Measurements from ENCODE around the gene POU6F2.

The POU6F2 gene

GRCh38 chr7:39130857-39131526 is 153.3 kb downstream of the POU6F2 start:
- Histone ChIP-seq H3K4me1 (ENCODE audit: control insufficient read depth, insufficient read depth, low read length, poor library complexity, severe bottlenecking) (no peaks in the 10 kb centered on the region), H3K4me3 (ENCODE audit: insufficient read depth, low read depth, low read length, poor library complexity, severe bottlenecking) (no peak overlapping the region), H3K27me3 (replicated peaks; ENCODE audit: control insufficient read depth, insufficient read depth, low read length, poor library complexity, severe bottlenecking) (no peaks in the 10 kb centered on the region), H3K36me3 (ENCODE audit: control insufficient read depth, insufficient read depth, low read length) (no peaks in the 10 kb centered on the region), H3K9me3 (ENCODE audit: control insufficient read depth, low read length) (no peaks in the 10 kb centered on the region), H3K27ac (ENCODE audit: insufficient read depth, low read length, poor library complexity, severe bottlenecking) (no peak overlapping the region)
- no peak for DNase-seq

DNA sequence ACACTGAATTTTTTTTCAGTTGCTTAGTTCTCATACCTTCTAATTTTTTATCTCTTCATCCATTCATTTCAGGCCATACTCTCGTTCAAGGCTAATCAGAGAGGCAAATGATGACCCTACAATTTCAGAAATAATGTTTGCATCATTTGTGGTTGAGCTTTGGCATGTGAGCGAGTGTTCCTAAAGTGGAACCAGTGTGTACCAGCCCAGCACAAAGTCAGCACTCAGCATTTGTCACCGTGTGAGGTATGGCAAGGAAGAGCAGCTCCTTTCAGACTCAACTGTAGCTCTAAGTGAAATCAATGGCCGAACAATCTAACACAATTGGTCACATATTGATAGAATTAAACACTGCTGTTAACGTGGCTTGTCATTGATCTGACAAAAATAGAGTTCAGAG is 154.6 kb downstream of the POU6F2 start:
- no peaks in the 10 kb centered on the region for H3K4me1 ChIP-seq (ENCODE audit: control insufficient read depth, insufficient read depth, low read length, poor library complexity, severe bottlenecking)
- DNase-seq, result no peak
- no peak overlapping the region for H3K27ac ChIP-seq (ENCODE audit: insufficient read depth, low read length, poor library complexity, severe bottlenecking)
- no peaks in the 10 kb centered on the region for H3K27me3 ChIP-seq (replicated peaks; ENCODE audit: control insufficient read depth, insufficient read depth, low read length, poor library complexity, severe bottlenecking)
- H3K4me3 ChIP-seq (ENCODE audit: insufficient read depth, low read depth, low read length, poor library complexity, severe bottlenecking), result no peak overlapping the region
- H3K36me3 ChIP-seq (ENCODE audit: control insufficient read depth, insufficient read depth, low read length), result no peaks in the 10 kb centered on the region
- H3K9me3 ChIP-seq (ENCODE audit: control insufficient read depth, low read length), result no peaks in the 10 kb centered on the region

DNA sequence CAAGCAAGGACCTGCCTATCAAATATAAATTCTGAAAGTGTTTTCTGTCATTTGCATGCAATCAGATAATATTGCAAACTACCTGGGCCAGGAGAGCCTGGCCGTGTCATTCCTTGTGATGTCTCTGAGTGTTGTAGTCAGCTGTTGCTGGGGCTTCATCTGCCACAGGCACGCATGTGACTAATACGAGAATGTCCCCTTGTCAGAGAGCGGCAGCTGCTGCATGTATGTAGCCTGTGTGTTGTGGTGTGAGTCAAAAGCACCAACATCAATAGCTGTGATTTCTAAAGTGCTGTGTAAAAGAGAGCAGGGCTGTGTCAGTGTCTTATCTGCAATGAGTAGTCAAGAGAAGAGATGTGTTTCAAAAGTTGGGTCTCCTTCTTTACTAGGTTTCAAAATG is 155.4 kb downstream of the POU6F2 start:
- Histone ChIP-seq H3K4me3 (ENCODE audit: insufficient read depth, low read depth, low read length, poor library complexity, severe bottlenecking) (no peak overlapping the region), H3K36me3 (ENCODE audit: control insufficient read depth, insufficient read depth, low read length) (no peaks in the 10 kb centered on the region), H3K4me1 (ENCODE audit: control insufficient read depth, insufficient read depth, low read length, poor library complexity, severe bottlenecking) (no peaks in the 10 kb centered on the region), H3K27ac (ENCODE audit: insufficient read depth, low read length, poor library complexity, severe bottlenecking) (no peak overlapping the region), H3K9me3 (ENCODE audit: control insufficient read depth, low read length) (no peaks in the 10 kb centered on the region), H3K27me3 (replicated peaks; ENCODE audit: control insufficient read depth, insufficient read depth, low read length, poor library complexity, severe bottlenecking) (no peaks in the 10 kb centered on the region)
- no peak for DNase-seq

- no peak overlapping the region for H3K4me3 ChIP-seq (ENCODE audit: insufficient read depth, low read depth, low read length, poor library complexity, severe bottlenecking)
- H3K27me3 ChIP-seq (replicated peaks; ENCODE audit: control insufficient read depth, insufficient read depth, low read length, poor library complexity, severe bottlenecking), result no peaks in the 10 kb centered on the region
- H3K27ac ChIP-seq (ENCODE audit: insufficient read depth, low read length, poor library complexity, severe bottlenecking), result no peak overlapping the region
- no peaks in the 10 kb centered on the region for H3K36me3 ChIP-seq (ENCODE audit: control insufficient read depth, insufficient read depth, low read length)
- no peak for DNase-seq
- H3K9me3 ChIP-seq (ENCODE audit: control insufficient read depth, low read length), result no peaks in the 10 kb centered on the region
- no peaks in the 10 kb centered on the region for H3K4me1 ChIP-seq (ENCODE audit: control insufficient read depth, insufficient read depth, low read length, poor library complexity, severe bottlenecking)
These were observed 159.8 kb downstream of the POU6F2 start for GRCh38 chr7:39137480-39137879.

DNA sequence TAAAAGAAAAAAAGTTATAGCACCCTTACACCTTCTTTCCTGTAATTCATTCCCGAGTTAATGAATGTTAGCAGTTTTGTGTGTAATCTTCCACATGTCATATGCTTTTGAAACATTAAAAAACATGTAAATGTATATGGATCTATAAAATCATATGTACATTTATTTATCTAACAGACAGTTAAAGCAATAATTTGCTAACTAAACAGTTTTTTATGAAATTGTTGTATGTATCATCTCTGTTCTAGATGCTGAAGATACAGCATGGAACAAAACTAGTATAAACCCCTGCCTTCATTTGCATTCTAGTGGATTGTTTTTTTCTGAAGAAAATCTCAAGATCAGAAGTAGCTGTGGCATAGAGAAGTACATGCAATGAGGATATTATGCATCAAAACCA is 165.0 kb downstream of the POU6F2 start:
- no peaks in the 10 kb centered on the region for H3K36me3 ChIP-seq (ENCODE audit: control insufficient read depth, insufficient read depth, low read length)
- DNase-seq, result no peak
- no peak overlapping the region for H3K4me3 ChIP-seq (ENCODE audit: insufficient read depth, low read depth, low read length, poor library complexity, severe bottlenecking)
- no peaks in the 10 kb centered on the region for H3K27me3 ChIP-seq (replicated peaks; ENCODE audit: control insufficient read depth, insufficient read depth, low read length, poor library complexity, severe bottlenecking)
- H3K27ac ChIP-seq (ENCODE audit: insufficient read depth, low read length, poor library complexity, severe bottlenecking), result no peak overlapping the region
- H3K4me1 ChIP-seq (ENCODE audit: control insufficient read depth, insufficient read depth, low read length, poor library complexity, severe bottlenecking), result no peaks in the 10 kb centered on the region
- H3K9me3 ChIP-seq (ENCODE audit: control insufficient read depth, low read length), result no peaks in the 10 kb centered on the region

DNA sequence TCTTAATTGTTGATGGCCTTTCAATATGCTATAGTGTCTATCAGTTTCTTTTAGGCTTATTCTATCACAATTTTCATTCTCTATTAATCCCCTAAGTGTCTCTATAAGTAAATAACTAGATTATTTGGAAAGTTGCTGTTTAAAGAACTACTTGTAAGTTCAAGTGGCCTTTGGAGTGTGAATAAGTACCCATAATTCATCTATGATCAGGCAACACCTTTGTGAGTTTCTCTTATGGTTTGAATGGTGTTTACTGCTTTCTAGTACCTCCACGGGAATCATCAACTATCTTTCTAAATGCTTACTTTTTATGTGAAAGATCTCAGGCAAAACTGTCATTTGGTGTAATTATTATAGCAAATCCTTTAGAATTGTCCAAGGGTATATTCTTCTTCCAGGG is 166.7 kb downstream of the POU6F2 start:
- no peaks in the 10 kb centered on the region for H3K9me3 ChIP-seq (ENCODE audit: control insufficient read depth, low read length)
- DNase-seq, result no peak
- H3K4me1 ChIP-seq (ENCODE audit: control insufficient read depth, insufficient read depth, low read length, poor library complexity, severe bottlenecking), result no peaks in the 10 kb centered on the region
- no peak overlapping the region for H3K4me3 ChIP-seq (ENCODE audit: insufficient read depth, low read depth, low read length, poor library complexity, severe bottlenecking)
- H3K27ac ChIP-seq (ENCODE audit: insufficient read depth, low read length, poor library complexity, severe bottlenecking), result no peak overlapping the region
- H3K27me3 ChIP-seq (replicated peaks; ENCODE audit: control insufficient read depth, insufficient read depth, low read length, poor library complexity, severe bottlenecking), result no peaks in the 10 kb centered on the region
- no peaks in the 10 kb centered on the region for H3K36me3 ChIP-seq (ENCODE audit: control insufficient read depth, insufficient read depth, low read length)

DNA sequence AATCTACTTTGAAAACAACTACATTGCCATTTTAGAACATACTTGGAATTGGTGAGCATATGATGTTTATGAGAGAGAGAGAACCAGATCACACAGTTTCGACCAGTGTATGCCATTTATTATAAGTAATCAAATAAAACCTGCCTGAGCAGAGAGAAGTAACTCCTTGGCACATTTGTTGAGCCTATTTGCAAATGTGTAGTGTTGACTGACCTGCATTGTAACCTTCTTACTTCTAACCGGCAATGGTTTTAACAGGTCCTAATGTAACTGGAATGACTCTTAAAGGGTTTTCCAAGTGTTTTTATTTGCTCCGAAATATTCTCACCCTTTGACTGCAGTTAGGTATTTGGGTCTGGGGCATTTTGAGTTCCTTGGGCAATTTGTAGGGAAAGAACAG is 167.6 kb downstream of the POU6F2 start:
- no peak overlapping the region for H3K27ac ChIP-seq (ENCODE audit: insufficient read depth, low read length, poor library complexity, severe bottlenecking)
- no peaks in the 10 kb centered on the region for H3K27me3 ChIP-seq (replicated peaks; ENCODE audit: control insufficient read depth, insufficient read depth, low read length, poor library complexity, severe bottlenecking)
- no peaks in the 10 kb centered on the region for H3K36me3 ChIP-seq (ENCODE audit: control insufficient read depth, insufficient read depth, low read length)
- no peak for DNase-seq
- no peaks in the 10 kb centered on the region for H3K4me1 ChIP-seq (ENCODE audit: control insufficient read depth, insufficient read depth, low read length, poor library complexity, severe bottlenecking)
- no peaks in the 10 kb centered on the region for H3K9me3 ChIP-seq (ENCODE audit: control insufficient read depth, low read length)
- H3K4me3 ChIP-seq (ENCODE audit: insufficient read depth, low read depth, low read length, poor library complexity, severe bottlenecking), result no peak overlapping the region

- Histone ChIP-seq H3K27ac (ENCODE audit: insufficient read depth, low read length, poor library complexity, severe bottlenecking) (no peak overlapping the region), H3K4me1 (ENCODE audit: control insufficient read depth, insufficient read depth, low read length, poor library complexity, severe bottlenecking) (no peaks in the 10 kb centered on the region), H3K4me3 (ENCODE audit: insufficient read depth, low read depth, low read length, poor library complexity, severe bottlenecking) (no peak overlapping the region), H3K36me3 (ENCODE audit: control insufficient read depth, insufficient read depth, low read length) (no peaks in the 10 kb centered on the region), H3K9me3 (ENCODE audit: control insufficient read depth, low read length) (no peaks in the 10 kb centered on the region), H3K27me3 (replicated peaks; ENCODE audit: control insufficient read depth, insufficient read depth, low read length, poor library complexity, severe bottlenecking) (no peaks in the 10 kb centered on the region)
- no peak for DNase-seq
These were observed 168.2 kb downstream of the POU6F2 start for GRCh38 chr7:39145935-39146334.

DNA sequence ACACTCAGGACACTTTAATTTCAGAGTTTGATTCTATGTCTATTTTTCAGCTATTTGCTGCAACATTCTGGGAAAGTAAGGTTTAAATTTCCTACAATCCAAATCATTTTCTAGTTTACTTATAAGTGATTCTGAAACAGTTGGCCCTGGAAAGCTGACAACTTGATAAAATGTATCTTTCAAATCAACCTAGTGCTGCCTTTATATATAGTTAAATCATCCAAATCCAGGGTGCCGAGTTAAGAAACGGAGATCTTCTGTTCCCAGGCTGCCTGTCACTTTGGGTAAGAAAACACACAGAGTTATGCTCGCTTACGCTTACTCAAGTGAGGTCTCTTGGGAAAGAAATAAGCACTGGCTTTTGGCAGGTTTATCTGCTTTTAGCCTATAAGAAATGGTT is 175.0 kb downstream of the POU6F2 start:
- Histone ChIP-seq H3K4me3 (ENCODE audit: insufficient read depth, low read depth, low read length, poor library complexity, severe bottlenecking) (no peak overlapping the region), H3K27ac (ENCODE audit: insufficient read depth, low read length, poor library complexity, severe bottlenecking) (no peak overlapping the region), H3K27me3 (replicated peaks; ENCODE audit: control insufficient read depth, insufficient read depth, low read length, poor library complexity, severe bottlenecking) (peaks cover 4% of the 10 kb centered on the region), H3K9me3 (ENCODE audit: control insufficient read depth, low read length) (no peaks in the 10 kb centered on the region), H3K36me3 (ENCODE audit: control insufficient read depth, insufficient read depth, low read length) (no peaks in the 10 kb centered on the region), H3K4me1 (ENCODE audit: control insufficient read depth, insufficient read depth, low read length, poor library complexity, severe bottlenecking) (no peaks in the 10 kb centered on the region)
- no peak for DNase-seq

- no peaks in the 10 kb centered on the region for H3K9me3 ChIP-seq (ENCODE audit: control insufficient read depth, low read length)
- H3K36me3 ChIP-seq (ENCODE audit: control insufficient read depth, insufficient read depth, low read length), result no peaks in the 10 kb centered on the region
- no peak overlapping the region for H3K27ac ChIP-seq (ENCODE audit: insufficient read depth, low read length, poor library complexity, severe bottlenecking)
- H3K27me3 ChIP-seq (replicated peaks; ENCODE audit: control insufficient read depth, insufficient read depth, low read length, poor library complexity, severe bottlenecking), result peaks cover 4% of the 10 kb centered on the region
- no peak for DNase-seq
- H3K4me1 ChIP-seq (ENCODE audit: control insufficient read depth, insufficient read depth, low read length, poor library complexity, severe bottlenecking), result no peaks in the 10 kb centered on the region
- H3K4me3 ChIP-seq (ENCODE audit: insufficient read depth, low read depth, low read length, poor library complexity, severe bottlenecking), result no peak overlapping the region
These were observed 175.4 kb downstream of the POU6F2 start for GRCh38 chr7:39153113-39153512.
